ENCODE results near the gene SLC7A14.

The SLC7A14 gene

GRCh38 chr3:170497207-170498095 is 88.4 kb downstream of the SLC7A14 start:
- FAIRE-seq: no peak

GRCh38 chr3:170496868-170497140 is 89.1 kb downstream of the SLC7A14 start:
- no peak for FAIRE-seq
- no peak for DNase-seq (ENCODE audit: low spot score)

More at GRCh38 chr3:170497207-170498095, 88.4 kb downstream of the SLC7A14 start:
- DNase-seq (ENCODE audit: low spot score): no peak

GRCh38 chr3:170496026-170496867 is 89.6 kb downstream of the SLC7A14 start:
- DNase-seq (ENCODE audit: low spot score): no peak
- no peak for FAIRE-seq

- DNase-seq (ENCODE audit: low spot score): no peak
- no peak for FAIRE-seq
Measured at GRCh38 chr3:170494766-170495165, 91.1 kb downstream of the SLC7A14 start.

GRCh38 chr3:170493712-170494182 is 92.1 kb downstream of the SLC7A14 start:
- FAIRE-seq: no peak
- DNase-seq (ENCODE audit: low spot score): no peak

GRCh38 chr3:170491901-170492300 is 94.0 kb downstream of the SLC7A14 start:
- no peak for DNase-seq (ENCODE audit: low spot score)
- no peak for FAIRE-seq

GRCh38 chr3:170490828-170491560 is 94.9 kb downstream of the SLC7A14 start:
- FAIRE-seq (no peak), DNase-seq (ENCODE audit: low spot score) (no peak)

GRCh38 chr3:170488802-170489201 is 97.1 kb downstream of the SLC7A14 start:
- DNase-seq (ENCODE audit: low spot score): no peak

GRCh38 chr3:170487031-170487430 is 98.8 kb downstream of the SLC7A14 start:
- FAIRE-seq (no peak), DNase-seq (ENCODE audit: low spot score) (no peak)

More at GRCh38 chr3:170488802-170489201, 97.1 kb downstream of the SLC7A14 start:
- no peak for FAIRE-seq

GRCh38 chr3:170486398-170486797 is 99.5 kb downstream of the SLC7A14 start:
- DNase-seq (ENCODE audit: low spot score): no peak
- no peak for FAIRE-seq

- no peak for DNase-seq (ENCODE audit: low spot score)
- FAIRE-seq: no peak
Measured at GRCh38 chr3:170485696-170486095, 100.2 kb downstream of the SLC7A14 start.

- FAIRE-seq: no peak
- DNase-seq (ENCODE audit: low spot score): no peak
Measured at GRCh38 chr3:170485294-170485693, 100.6 kb downstream of the SLC7A14 start.

GRCh38 chr3:170484869-170485268 is 101.0 kb downstream of the SLC7A14 start:
- DNase-seq (ENCODE audit: low spot score) (no peak), FAIRE-seq (no peak)

- DNase-seq (ENCODE audit: low spot score): no peak
- no peak for FAIRE-seq
Measured at GRCh38 chr3:170483485-170484262, 102.2 kb downstream of the SLC7A14 start.

- DNase-seq (ENCODE audit: low spot score) (no peak), FAIRE-seq (no peak)
Measured at GRCh38 chr3:170482199-170482598, 103.7 kb downstream of the SLC7A14 start.

GRCh38 chr3:170480111-170480510 is 105.8 kb downstream of the SLC7A14 start:
- no peak for DNase-seq (ENCODE audit: low spot score)
- FAIRE-seq: no peak

GRCh38 chr3:170477395-170477794 is 108.5 kb downstream of the SLC7A14 start:
- DNase-seq (ENCODE audit: low spot score): no peak
- FAIRE-seq: no peak

GRCh38 chr3:170476291-170476690 is 109.6 kb downstream of the SLC7A14 start:
- FAIRE-seq: no peak
- DNase-seq (ENCODE audit: low spot score): no peak

GRCh38 chr3:170475092-170475685 is 110.7 kb downstream of the SLC7A14 start:
- no peak for DNase-seq (ENCODE audit: low spot score)
- FAIRE-seq: no peak

GRCh38 chr3:170473358-170473757 is 112.5 kb downstream of the SLC7A14 start:
- no peak for FAIRE-seq
- no peak for DNase-seq (ENCODE audit: low spot score)

Measured in RCC 7860 (cell line).